GM12891 (cell line): ENCODE data around the gene HSD17B3.
"Not testable (repeated sequence)": the region's sequence is repeated elsewhere in the genome, so short reads cannot be mapped to it uniquely, and the experiment has no call there.

Source experiments
- DNase-seq: peaks from one replicate; pipeline ENCODE4 v3.0.0; 2011; ENCODE audit warnings: low spot score; ENCODE audit not compliant: insufficient read length
- FAIRE-seq: peaks from 2 replicates; lab custom pipeline; 2011; peaks lifted over from hg19 to GRCh38; lab: Jason Lieb, UNC
- PAX5 ChIP-seq: IDR thresholded peaks from 2 replicates; pipeline ENCODE4 v1.6.1; 2011; ENCODE audit warnings: low read length, moderate library complexity, mild to moderate bottlenecking; ENCODE audit not compliant: insufficient read depth, severe bottlenecking
- POLR2A ChIP-seq: IDR thresholded peaks from 2 replicates; pipeline ENCODE4 v1.6.1; 2011; ENCODE audit warnings: low read depth, low read length, control low read depth
- POLR2AphosphoS5 ChIP-seq: IDR thresholded peaks from 2 replicates; pipeline ENCODE4 v1.6.1; 2011; ENCODE audit warnings: low read depth, low read length, control low read depth
- POU2F2 ChIP-seq: IDR thresholded peaks from 2 replicates; pipeline ENCODE4 v1.6.1; 2011; ENCODE audit warnings: low read depth, mild to moderate bottlenecking, control low read depth, low read length, moderate library complexity
- SPI1 ChIP-seq: IDR thresholded peaks from 2 replicates; pipeline ENCODE4 v1.6.1; 2011; ENCODE audit warnings: low read depth, low read length, control low read depth
- TAF1 ChIP-seq: IDR thresholded peaks from 2 replicates; pipeline ENCODE4 v1.6.1; 2011; ENCODE audit warnings: low read depth, low read length, control low read depth

Gene HSD17B3

DNA sequence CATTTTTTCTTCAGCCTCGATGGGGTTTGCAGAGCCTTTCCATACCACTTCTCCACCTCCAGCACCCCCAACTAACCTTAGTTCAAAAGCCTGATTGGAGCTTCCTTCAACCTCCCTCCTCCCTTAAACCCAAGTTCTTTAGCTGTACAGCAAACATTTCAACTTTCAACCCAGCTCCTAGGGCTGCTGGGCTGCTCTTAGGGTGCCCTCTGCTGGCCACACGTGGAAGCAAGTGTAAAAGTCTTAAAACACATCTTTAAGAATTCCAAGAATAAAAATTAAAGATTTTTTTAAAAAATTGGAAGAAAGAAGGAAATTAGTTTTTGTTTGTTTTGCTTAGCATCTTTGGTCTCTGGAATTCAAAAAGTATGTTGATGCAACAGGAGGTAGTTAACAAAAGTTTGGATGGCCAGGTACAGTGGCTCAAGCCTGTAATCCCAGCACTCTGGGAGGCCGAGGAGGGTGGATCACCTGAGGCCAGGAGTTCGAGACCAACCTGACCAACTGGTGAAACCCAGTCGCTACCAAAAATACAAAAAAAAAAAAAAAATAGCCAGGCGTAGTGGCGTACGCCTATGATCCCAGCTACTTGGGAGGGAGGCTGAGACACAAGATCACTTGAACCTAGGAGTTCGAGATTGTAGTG lies 15.5 kb upstream of the HSD17B3 start:
- TF ChIP-seq POLR2A = no peak
- no peak for TF ChIP-seq TAF1
- TF ChIP-seq PAX5 = no peak
- no peak for TF ChIP-seq POU2F2
- no peak for TF ChIP-seq POLR2AphosphoS5
- DNase-seq (peak; percentile 37), FAIRE-seq (no peak)

DNA sequence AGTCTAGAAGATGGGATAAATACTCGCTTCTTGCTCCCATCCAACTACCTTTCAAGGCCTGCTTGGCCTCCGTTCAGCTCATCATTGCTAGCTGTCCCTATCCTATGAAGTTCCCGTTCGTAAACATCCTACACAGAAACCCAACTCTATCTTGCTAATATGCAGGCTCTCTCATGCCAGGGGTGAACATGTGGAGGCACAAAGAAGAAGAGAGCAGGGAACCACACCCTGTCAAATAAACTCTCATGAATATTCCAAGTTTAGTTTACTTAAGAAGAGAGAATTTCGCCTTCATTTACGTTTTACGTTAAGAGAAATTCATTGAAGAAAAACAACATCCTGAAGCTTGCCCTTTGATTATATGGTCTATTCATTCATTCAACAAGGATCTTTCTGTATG lies 7.9 kb upstream of the HSD17B3 start:
- TF ChIP-seq POU2F2 (no peak), PAX5 (no peak), TAF1 (no peak), POLR2AphosphoS5 (no peak), POLR2A (no peak), SPI1 (no peak)
- FAIRE-seq (no peak), DNase-seq (no peak)

GRCh38 chr9:96306958-96307357 lies 5.0 kb upstream of the HSD17B3 start:
- FAIRE-seq, DNase-seq: not testable (repeated sequence)

DNA sequence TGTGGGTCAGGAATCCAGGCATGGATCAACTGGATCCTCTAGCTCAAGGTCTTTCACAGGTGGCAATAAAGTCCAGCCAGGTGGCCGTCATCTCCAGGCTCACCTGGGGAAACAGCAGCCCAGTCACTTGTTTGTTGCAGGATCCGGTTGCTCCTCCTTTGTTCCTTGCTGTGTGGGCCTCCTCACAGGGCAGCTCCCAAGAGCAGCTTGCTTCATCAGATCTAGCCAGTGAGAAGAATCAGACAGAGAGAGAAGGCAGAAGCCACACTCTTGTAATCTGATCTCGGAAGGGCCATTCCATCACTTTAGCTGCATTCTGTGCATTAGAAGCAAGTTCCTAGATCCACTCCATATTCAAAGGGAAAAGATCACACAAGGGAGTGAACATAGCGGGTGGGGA lies 3.2 kb upstream of the HSD17B3 start:
- DNase-seq = no peak
- no peak for FAIRE-seq
- TF ChIP-seq TAF1 (no peak), PAX5 (no peak), POLR2A (no peak), SPI1 (no peak), POU2F2 (no peak), POLR2AphosphoS5 (no peak)

DNA sequence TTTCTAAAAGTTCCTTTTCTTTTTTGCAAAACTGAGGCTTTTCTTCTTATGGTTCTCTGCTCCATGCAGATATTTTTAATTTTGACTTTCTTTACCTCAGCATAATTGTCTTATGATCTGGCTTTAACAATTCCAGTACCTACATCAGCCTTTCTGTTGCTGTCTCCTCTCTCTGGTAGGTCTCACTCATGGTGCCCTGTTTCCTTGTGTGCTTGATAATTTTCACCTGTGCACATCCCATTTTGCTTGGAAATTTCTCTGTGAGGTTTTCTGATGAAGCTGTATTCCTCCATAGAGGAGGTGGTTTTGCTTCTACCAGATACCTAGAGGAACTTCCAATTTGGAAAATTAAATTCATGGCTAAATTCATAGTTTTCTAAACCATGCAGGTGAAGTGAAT lies 2.3 kb upstream of the HSD17B3 start:
- DNase-seq (no peak), FAIRE-seq (no peak)
- TF ChIP-seq POLR2AphosphoS5 = no peak
- TF ChIP-seq TAF1 = no peak
- TF ChIP-seq POU2F2 = no peak
- no peak for TF ChIP-seq SPI1
- TF ChIP-seq PAX5 = no peak
- no peak for TF ChIP-seq POLR2A

DNA sequence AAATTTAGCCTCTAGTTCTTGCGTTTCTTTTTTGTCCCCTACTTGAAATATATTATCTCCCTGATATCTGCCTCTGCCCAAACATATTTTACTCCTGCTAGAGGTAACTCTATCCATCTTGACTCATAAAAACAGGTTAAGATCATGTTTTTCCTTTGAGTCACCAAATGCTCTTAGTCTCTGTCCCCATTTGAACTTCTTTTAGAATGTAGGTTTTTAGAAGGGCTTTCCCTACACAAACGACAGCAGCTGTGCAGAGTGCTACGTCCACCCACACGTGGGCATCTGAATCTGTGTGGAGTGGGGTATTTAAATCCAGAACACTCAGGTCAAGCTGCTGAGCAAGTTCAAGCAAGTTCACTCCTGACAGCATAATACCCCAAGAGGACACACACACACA lies 2.2 kb downstream of the HSD17B3 start:
- FAIRE-seq (no peak), DNase-seq (no peak)
- TF ChIP-seq POLR2AphosphoS5 (no peak), POU2F2 (no peak)

DNA sequence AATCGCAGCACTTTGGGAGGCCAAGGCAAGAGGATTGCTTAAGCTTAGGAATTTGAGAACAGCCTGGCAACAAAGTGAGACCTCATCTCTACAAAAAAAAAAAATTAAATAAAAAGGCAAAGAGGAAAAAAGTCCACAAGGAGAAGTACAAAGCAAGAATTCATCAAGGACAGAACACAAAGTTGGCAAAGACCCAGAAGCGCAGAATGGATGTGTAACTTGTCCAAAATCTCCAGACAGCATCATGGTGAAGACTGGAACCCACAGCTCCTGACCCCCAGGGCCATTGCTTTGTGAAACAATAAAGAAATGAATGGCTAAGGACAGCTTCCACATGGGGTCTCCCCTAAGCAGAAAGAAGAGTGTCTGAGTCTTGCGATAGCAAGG lies 7.8 kb downstream of the HSD17B3 start:
- FAIRE-seq (no peak), DNase-seq (no peak)
- TF ChIP-seq TAF1 = no peak
- no peak for TF ChIP-seq SPI1
- TF ChIP-seq PAX5 = no peak
- no peak for TF ChIP-seq POLR2A
- TF ChIP-seq POU2F2 = no peak
- TF ChIP-seq POLR2AphosphoS5 = no peak

- DNase-seq (no peak), FAIRE-seq (no peak)
- TF ChIP-seq POLR2AphosphoS5 (no peak), TAF1 (no peak), SPI1 (no peak), PAX5 (no peak)
Observed at GRCh38 chr9:96293498-96294158, 8.3 kb downstream of the HSD17B3 start.

GRCh38 chr9:96289392-96289791 lies 12.6 kb downstream of the HSD17B3 start:
- no peak for TF ChIP-seq POU2F2
- no peak for TF ChIP-seq POLR2AphosphoS5
- TF ChIP-seq POLR2A = no peak
- TF ChIP-seq PAX5 = no peak
- TF ChIP-seq SPI1 = no peak
- no peak for TF ChIP-seq TAF1
- FAIRE-seq (no peak), DNase-seq (no peak)

GRCh38 chr9:96281641-96282040 lies 20.3 kb downstream of the HSD17B3 start:
- FAIRE-seq (no peak), DNase-seq (no peak)
- TF ChIP-seq POLR2A (no peak), TAF1 (no peak), POU2F2 (no peak), POLR2AphosphoS5 (no peak), SPI1 (no peak), PAX5 (no peak)
